HG02588 (cell line): ENCODE results near the gene NRTN.
"Not testable (repeated sequence)": the region's sequence is repeated elsewhere in the genome, so short reads cannot be mapped to it uniquely, and the experiment has no call there.

Experiments
- ATAC-seq: cut with Tn5 transposase; IDR thresholded peaks from one replicate; pipeline ENCODE4 v1.9.1; 2021; ENCODE audit warnings: mild to moderate bottlenecking, moderate library complexity; ENCODE audit not compliant: unreplicated experiment

Gene NRTN

DNA sequence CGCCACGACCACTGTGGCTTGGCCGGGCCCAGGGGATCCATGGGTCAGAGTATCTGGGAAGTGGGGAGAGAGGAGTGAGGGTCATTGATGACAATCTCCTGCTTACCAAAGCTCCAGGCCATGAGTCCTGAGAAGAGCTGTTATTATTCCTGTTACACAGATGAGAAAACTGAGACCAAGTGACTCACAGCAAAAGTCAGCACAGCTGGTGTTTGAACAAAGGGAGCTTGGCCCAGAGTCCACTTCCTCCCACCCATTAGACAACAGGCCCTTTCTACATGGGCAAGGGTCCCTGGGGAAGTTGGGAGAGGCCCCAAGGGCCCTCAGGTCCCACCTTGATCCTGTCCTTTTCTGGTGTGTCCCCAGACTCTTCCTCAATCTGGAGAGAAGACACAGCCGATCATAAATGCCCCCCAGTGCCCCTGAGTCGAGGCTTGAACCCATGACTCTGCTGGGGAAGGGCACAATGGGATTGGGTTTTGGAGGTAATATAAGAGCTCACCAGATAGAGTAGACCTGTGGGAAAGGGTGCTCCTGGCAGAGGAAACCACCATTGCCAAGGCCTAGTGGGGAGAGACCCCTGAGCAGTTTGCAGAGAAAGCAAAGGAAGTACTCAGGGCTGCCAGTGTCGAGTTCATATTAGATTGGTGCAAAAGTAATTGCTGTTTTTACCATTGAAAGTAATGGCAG is 27.8 kb downstream of the NRTN start:
- ATAC-seq = no peak

DNA sequence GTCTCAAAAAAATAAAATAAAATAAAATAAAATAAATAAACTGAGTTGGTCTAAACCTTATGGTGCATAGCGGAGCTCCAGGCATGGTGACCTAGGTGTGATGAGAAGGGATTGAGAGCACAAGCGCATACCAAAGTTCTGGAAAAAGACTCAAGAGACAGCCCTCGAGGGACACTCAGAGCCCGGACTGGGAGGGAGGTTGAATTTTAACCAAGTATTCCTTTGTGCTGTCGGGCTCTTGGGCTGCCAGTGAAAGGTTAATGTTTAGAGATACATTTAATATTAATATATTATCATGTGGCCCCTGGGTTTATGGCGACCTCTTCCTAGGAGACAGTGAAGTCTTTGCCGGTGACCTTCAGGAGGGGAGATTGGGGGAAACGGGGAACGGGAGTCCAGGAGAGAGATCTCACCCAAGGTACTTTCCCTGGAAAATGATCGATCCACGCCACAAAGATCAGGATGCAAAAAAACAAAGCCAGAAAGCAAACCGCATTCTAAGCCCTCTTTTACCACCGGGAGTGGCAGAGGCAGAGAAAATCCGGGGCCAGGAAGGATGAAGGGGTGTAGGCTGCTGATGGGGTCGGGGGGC is 33.0 kb downstream of the NRTN start:
- no peak for ATAC-seq

- no peak for ATAC-seq
Observed at GRCh38 chr19:5838353-5839064, 33.6 kb downstream of the NRTN start.

- ATAC-seq = no peak
Observed at GRCh38 chr19:5839065-5840017, 34.5 kb downstream of the NRTN start, which contains the start of gene FUT6. Gene FUT6, minus strand, starts transcription at chr19:5839702. Its CDS starts 7,135 bp downstream, at chr19:5832567.

DNA sequence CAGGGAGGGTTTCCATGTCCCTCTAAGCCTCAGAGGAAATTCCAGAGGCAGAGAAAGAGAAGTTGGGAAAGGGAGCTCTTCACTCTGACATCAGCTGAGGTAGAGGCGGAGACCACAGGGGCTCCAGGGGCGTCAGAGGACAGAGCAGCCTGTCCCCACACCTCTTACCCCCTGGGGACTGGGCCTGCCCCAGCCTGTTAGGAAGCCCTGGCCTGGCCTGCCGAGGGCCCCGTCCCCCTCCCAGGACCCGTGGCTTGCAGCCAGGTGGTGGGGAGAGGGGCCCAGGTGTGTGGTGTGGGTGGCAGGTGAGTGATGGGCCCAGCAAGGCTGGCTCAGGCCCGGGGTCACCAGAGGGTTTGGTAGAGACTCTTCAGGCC is 36.9 kb downstream of the NRTN start:
- not testable (repeated sequence) for ATAC-seq

DNA sequence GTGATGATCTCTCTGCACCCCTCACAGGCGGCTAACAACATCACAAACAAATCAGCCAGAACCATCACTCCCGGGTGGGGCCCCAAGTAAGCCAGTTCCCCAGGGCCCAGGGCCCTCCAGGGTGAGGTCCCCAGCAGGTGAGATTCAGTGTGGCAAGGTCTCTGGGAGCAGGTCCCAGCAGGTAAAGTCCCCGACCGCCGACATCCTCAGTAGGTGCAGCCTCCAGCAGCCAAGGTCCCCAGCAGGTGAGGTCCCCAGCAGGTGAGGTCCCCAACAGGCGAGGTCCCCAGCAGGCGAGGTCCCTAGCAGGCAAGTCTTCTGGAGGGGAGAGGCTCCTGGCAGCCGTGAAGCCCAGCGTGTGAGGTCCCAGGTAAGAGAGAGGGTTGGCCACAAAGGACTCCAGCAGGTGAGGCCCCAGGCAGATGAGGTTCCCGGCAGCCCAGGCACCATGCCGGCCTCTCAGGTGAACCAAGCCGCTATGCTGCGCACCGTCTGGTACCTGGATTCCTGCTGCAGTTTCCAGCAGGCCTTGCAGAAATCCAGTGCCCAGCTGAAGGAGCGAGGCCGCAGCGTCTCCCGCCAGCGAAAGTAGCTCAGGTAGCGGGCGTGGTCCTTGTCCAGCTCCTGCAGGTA is 38.5 kb downstream of the NRTN start:
- no peak for ATAC-seq

GRCh38 chr19:5844456-5845433 is 39.9 kb downstream of the NRTN start:
- no peak for ATAC-seq

DNA sequence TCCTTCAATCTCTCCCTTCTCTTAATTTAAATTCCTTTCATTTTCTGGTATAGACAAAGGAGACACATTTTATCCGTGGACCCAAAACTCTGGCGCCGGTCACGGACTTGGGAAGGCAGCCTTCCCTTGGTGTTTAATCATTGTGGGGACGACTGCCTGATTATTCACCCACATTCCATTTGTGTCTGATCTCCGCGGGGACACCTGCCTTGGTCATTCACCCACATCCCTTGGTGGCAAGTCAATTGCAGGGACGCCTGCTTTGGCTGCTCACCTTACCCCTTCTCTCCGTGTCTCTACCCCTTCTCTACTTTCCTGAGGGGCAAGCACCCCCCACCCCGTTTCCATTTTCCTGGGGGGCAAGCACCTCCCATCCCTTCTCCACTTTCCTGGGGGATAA is 43.0 kb downstream of the NRTN start:
- ATAC-seq = not testable (repeated sequence)

- ATAC-seq = not testable (repeated sequence)
Observed at GRCh38 chr19:5848621-5849020, 43.8 kb downstream of the NRTN start.

DNA sequence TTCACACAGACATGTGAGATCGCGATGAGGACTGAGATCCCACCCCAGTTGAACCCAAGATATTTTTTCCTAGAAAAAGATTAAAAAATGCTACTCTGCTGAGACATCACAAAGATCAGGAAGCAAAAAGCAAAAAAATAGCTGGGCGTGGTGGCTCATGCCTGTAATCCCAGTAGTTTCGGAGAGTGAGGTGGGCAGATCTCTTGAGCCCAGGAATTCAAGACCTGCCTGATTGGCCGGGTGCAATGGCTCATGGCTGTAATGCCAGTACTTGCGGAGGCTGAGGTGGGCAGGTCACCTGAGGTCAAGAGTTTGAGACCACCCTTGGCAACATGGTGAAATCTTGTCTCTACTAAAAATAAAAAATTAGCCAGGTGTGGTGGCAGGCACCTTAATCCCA is 45.3 kb downstream of the NRTN start:
- no peak for ATAC-seq

- no peak for ATAC-seq
Observed at GRCh38 chr19:5850743-5851293, 46.0 kb downstream of the NRTN start.

DNA sequence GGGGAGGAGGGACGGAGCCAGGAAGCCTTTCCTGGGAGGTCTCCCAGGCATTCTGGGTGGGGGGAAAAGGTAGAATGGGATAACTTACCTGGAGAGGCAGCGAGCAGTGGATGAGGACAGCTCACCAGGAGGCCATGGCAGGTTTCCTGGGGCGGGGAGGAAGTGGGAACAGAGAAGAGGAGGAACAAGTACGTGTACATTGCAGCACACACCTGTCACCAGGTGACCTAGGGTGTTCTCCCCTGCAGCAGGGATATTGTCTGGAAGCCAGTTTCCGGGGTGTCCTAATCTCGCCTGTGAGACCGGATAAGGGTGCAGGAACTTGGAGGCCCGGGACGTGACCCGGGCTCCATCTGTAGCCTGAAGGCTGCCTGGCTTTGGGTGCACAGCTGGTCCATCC is 46.4 kb downstream of the NRTN start, which contains the start of gene FUT3:
Gene FUT3, minus strand, starts transcription at position 148 of the 400 bp plus-strand sequence.
- no peak for ATAC-seq

DNA sequence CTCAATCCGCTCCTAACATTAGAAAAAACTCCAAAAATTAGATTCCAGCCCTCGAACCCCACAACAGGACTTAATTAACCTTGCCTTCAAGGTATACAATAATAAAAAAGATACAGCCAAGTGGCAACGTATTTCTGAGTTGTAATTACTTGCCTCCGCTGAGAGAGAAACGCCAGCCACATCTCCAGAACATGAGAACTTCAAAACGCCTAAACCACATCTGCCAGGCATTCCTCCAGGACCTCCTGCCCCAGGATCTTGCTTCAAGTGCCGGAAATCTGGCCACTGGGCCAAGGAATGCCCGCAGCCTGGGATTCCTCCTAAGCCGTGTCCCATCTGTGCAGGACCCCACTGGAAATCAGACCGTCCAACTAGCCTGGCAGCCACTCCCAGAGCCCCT is 49.3 kb downstream of the NRTN start:
- ATAC-seq = not testable (repeated sequence)

GRCh38 chr19:5855151-5855550 is 50.3 kb downstream of the NRTN start:
- ATAC-seq = not testable (repeated sequence)

GRCh38 chr19:5857203-5858081 is 52.6 kb downstream of the NRTN start:
- ATAC-seq = no peak

- ATAC-seq = no peak
Observed at GRCh38 chr19:5863030-5863665, 58.3 kb downstream of the NRTN start.

DNA sequence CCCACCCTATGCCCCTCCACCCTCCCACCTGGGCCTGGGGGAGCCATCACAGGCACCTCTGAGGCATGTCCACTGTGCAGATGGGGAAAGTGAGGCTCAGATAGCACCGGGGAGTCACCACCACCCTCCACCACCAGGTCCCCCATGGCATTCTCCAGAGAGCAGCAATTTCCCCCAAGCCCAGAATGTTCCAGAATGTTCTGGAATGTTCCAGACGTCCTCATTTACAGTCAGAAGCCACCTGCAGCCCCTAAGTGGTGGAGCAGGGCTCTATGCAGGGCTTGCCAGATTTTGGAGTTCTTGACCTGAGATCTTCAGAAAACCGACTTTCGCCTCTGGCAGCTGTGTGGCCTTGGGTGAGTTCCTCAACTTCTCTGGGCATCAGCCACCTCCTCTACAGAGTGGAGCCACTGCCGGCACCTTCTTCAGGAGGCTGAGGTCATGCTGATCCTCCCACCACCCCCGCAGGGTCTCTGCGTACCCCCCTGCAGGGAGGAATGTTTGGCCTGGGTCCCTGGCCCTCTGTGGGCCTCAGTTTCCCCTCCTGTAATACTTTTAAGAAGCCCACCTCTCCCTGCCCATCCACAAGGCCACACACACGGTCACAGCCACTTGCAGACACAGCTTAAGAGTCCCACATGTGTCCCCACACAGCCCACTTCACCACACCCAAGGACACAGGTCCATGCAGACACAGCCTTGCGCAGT is 59.3 kb downstream of the NRTN start:
- no peak for ATAC-seq
